GM12878 (cell line): ENCODE results near the gene DDX10. TPM values are rescaled to one million over a fixed set of nuclear protein-coding genes. Genes with fewer than 3 reads are reported as not detected.

Source experiments
- ATAC-seq: fragments of 200-7000 bp; cut with Tn5 transposase; 3 replicates; pipeline ENCODE4 v1.9.1; 2020; ENCODE audit warnings: mild to moderate bottlenecking, moderate library complexity
- BruUV-seq: library from RNA; stranded (reverse); fragments of 400-500 nt; replicated peaks from 2 replicates; lab custom pipeline; 2021; lab: Mats Ljungman, UMichigan
- CTCF ChIA-PET: fragments of 300-600 bp; sonication (Branson Sonifier 250); formaldehyde crosslinking; extraction: SDS; loops from one replicate; lab custom pipeline; 2021; ENCODE audit warnings: inconsistent platforms; lab: Yijun Ruan, JAX
- POLR2A ChIA-PET: fragments of 350-600 bp; formaldehyde crosslinking; extraction: SDS; loops from one replicate; lab custom pipeline; 2021; ENCODE audit warnings: inconsistent platforms; lab: Charles Lee
- RAD21 ChIA-PET: fragments of 300-600 bp; sonication (Branson Sonifier 250); formaldehyde crosslinking; loops from one replicate; lab custom pipeline; 2023; ENCODE audit warnings: antibody characterized with exemption; ENCODE audit not compliant: unreplicated experiment; lab: Charles Lee
- SMC1A ChIA-PET: fragments of 300-600 bp; sonication (Branson Sonifier 250); formaldehyde crosslinking; loops from one replicate; lab custom pipeline; 2023; ENCODE audit not compliant: unreplicated experiment, uncharacterized antibody; lab: Charles Lee
- DNase-seq: peaks from one replicate; pipeline ENCODE4 v3.0.0-alpha.2; 2011; ENCODE audit warnings: low read depth, low spot score
- FAIRE-seq: peaks from 3 replicates; lab custom pipeline; 2011; peaks lifted over from hg19 to GRCh38; lab: Jason Lieb, UNC
- H2AFZ ChIP-seq: 2 replicates; pipeline ENCODE4 v1.6.0; 2011; ENCODE audit warnings: low read depth, low read length, control low read depth; ENCODE audit not compliant: control insufficient read depth
- H3K27ac ChIP-seq: 2 replicates; pipeline ENCODE4 v1.5.1; 2011; ENCODE audit warnings: control low read depth; ENCODE audit not compliant: control insufficient read depth, insufficient read depth
- H3K27me3 ChIP-seq, 2 experiments: replicated peaks in 1 of 2; 2 replicates each; pipeline versions ENCODE4 v1.6.0 to v1.6.1; 2011; ENCODE audit warnings: low read length in 1 of 2; ENCODE audit not compliant: control insufficient read depth in 2 of 2, insufficient read depth in 2 of 2
- H3K36me3 ChIP-seq, 2 experiments: 2 replicates each; pipeline ENCODE4 v1.5.1; 2011; ENCODE audit warnings: low read length in 1 of 2; ENCODE audit not compliant: control insufficient read depth in 2 of 2, insufficient read depth in 2 of 2
- H3K4me1 ChIP-seq: 2 replicates; pipeline ENCODE4 v1.6.1; 2011; ENCODE audit warnings: mild to moderate bottlenecking, low read length, moderate library complexity, mixed read lengths; ENCODE audit not compliant: control insufficient read depth, insufficient read depth
- H3K4me2 ChIP-seq: 2 replicates; pipeline ENCODE4 v1.6.0; 2011; ENCODE audit warnings: control low read depth; ENCODE audit not compliant: control insufficient read depth, insufficient read depth
- H3K4me3 ChIP-seq: fragments of 200-600 bp; sonication (generic); 2 replicates; pipeline ENCODE4 v1.5.1; 2016
- H3K79me2 ChIP-seq: 2 replicates; pipeline ENCODE4 v1.6.0; 2011; ENCODE audit warnings: low read length; ENCODE audit not compliant: control insufficient read depth, insufficient read depth
- H3K9ac ChIP-seq: 2 replicates; pipeline ENCODE4 v1.8.0; 2011; ENCODE audit warnings: low read length, control low read depth, mixed read lengths; ENCODE audit not compliant: control insufficient read depth, insufficient read depth
- H3K9me3 ChIP-seq: replicated peaks from 3 replicates; pipeline ENCODE4 v1.5.1; 2011; ENCODE audit warnings: mild to moderate bottlenecking, low read length; ENCODE audit not compliant: control insufficient read depth, insufficient read depth
- H4K20me1 ChIP-seq: 2 replicates; pipeline ENCODE4 v1.6.0; 2011; ENCODE audit not compliant: control insufficient read depth, insufficient read depth
- BHLHE40 ChIP-seq, 2 experiments: fragments of 450-650 bp in 1 of 2; IDR thresholded peaks; 2 replicates each; pipeline ENCODE4 v1.6.1; 2011 to 2017; ENCODE audit warnings: low read depth in 2 of 2, borderline replicate concordance in 1 of 2, improper control_type of control experiment in 1 of 2, low read length in 1 of 2, mild to moderate bottlenecking in 1 of 2
- BRCA1 ChIP-seq: IDR thresholded peaks from 2 replicates; pipeline ENCODE4 v1.6.1; 2011; ENCODE audit warnings: low read depth, low read length, improper control_type of control experiment
- CBFB ChIP-seq: IDR thresholded peaks from 2 replicates; pipeline ENCODE4 v1.6.1; 2016; ENCODE audit warnings: antibody characterized with exemption, low read depth
- DPF2 ChIP-seq: fragments of 450-650 bp; IDR thresholded peaks from 2 replicates; pipeline ENCODE4 v1.6.1; 2017; ENCODE audit warnings: mild to moderate bottlenecking
- EP300 ChIP-seq, 2 experiments: fragments of 150-350 bp in 1 of 2; IDR thresholded peaks; 2 replicates each; pipeline ENCODE4 v1.6.1; 2011 to 2012; ENCODE audit warnings: low read depth in 2 of 2, low read length in 2 of 2, borderline replicate concordance in 1 of 2, improper control_type of control experiment in 1 of 2, inconsistent platforms in 1 of 2; ENCODE audit not compliant: control insufficient read depth in 1 of 2
- HCFC1 ChIP-seq: fragments of 150-350 bp; IDR thresholded peaks from 2 replicates; pipeline ENCODE4 v1.6.1; 2014; ENCODE audit warnings: low read length
- IKZF2 ChIP-seq, 2 experiments: fragments of 450-650 bp; IDR thresholded peaks; 2 replicates each; pipeline ENCODE4 v1.6.1; 2017; ENCODE audit warnings: mild to moderate bottlenecking in 2 of 2, moderate library complexity in 2 of 2
- KDM1A ChIP-seq: fragments of 200-600 bp; sonication (generic); IDR thresholded peaks from 2 replicates; pipeline ENCODE4 v1.6.1; 2016; ENCODE audit warnings: borderline replicate concordance
- SIX5 ChIP-seq: IDR thresholded peaks from 2 replicates; pipeline ENCODE4 v1.6.1; 2011; ENCODE audit warnings: mild to moderate bottlenecking, low read depth, low read length, moderate library complexity; ENCODE audit not compliant: severe bottlenecking
- STAT3 ChIP-seq: IDR thresholded peaks from 2 replicates; pipeline ENCODE4 v1.6.1; 2011; ENCODE audit warnings: low read depth, low read length, improper control_type of control experiment
- SUPT20H ChIP-seq: IDR thresholded peaks from 2 replicates; pipeline ENCODE4 v1.6.1; 2011; ENCODE audit warnings: low read depth, mild to moderate bottlenecking, low read length, moderate library complexity, borderline replicate concordance; ENCODE audit not compliant: control insufficient read depth
- TCF3 ChIP-seq: IDR thresholded peaks from 2 replicates; pipeline ENCODE4 v1.6.1; 2012; ENCODE audit warnings: low read depth, mild to moderate bottlenecking, low read length, borderline replicate concordance; ENCODE audit not compliant: insufficient read depth
- TCF7 ChIP-seq: IDR thresholded peaks from 2 replicates; pipeline ENCODE4 v1.6.1; 2014; ENCODE audit warnings: antibody characterized with exemption, borderline replicate concordance
- ZNF622 ChIP-seq: fragments of 450-650 bp; IDR thresholded peaks from 2 replicates; pipeline ENCODE4 v1.6.1; 2017; ENCODE audit warnings: mild to moderate bottlenecking, inconsistent platforms
- WGBS: methylation state at CpG from one replicate; pipeline ENCODE4 v1.1.6; 2016; ENCODE audit warnings: low lambda C conversion rate; ENCODE audit not compliant: insufficient replicate concordance, insufficient coverage; ENCODE audit errors: missing lambda C conversion rate; 5-methylcytosine and 5-hydroxymethylcytosine counted together
- in situ Hi-C: fragments of 300-500 bp; cut with MboI; formaldehyde crosslinking; loops from 9 replicates; pipeline ENCODE4 v1.14.3; 2018; ENCODE audit warnings: mixed read lengths
- intact Hi-C: fragments of 100-400 bp; cut with micrococcal nuclease; formaldehyde crosslinking; loops from one replicate; pipeline ENCODE4 v1.14.2; 2022; ENCODE audit not compliant: unreplicated experiment
- polyA plus RNA-seq, 11 experiments: library from polyadenylated mRNA; depleted of rRNA in 4 of 11; unstranded in 6 of 11; stranded (reverse) in 5 of 11; fragments of >200 nt; fragmentation: Nextera tagmentation in 4 of 11; fragmentation: Illumina TruSeq in 1 of 11; extraction: Ambion mirVana in 4 of 11; extraction: Trizol in 1 of 11; gene quantifications; 1 replicate in 1 of 11; 2 replicates in 10 of 11; pipeline versions ENCODE4 v1.2.1 to v1.2.3, GENCODE V29; 2011 to 2016; ENCODE audit warnings: inconsistent platforms in 2 of 11, missing spikeins in 2 of 11, low read depth in 1 of 11
- total RNA-seq, 4 experiments: library from RNA; depleted of rRNA in 3 of 4; stranded (reverse); fragments of >200 nt in 3 of 4; fragmentation: Illumina TruSeq in 1 of 4; extraction: Trizol in 1 of 4; gene quantifications; 2 replicates each; pipeline versions ENCODE4 v1.2.1 to v1.2.3, GENCODE V29; 2013 to 2021
- TF ChIP-seq, protein P1 (sequence below): IDR thresholded peaks from 2 replicates; pipeline ENCODE4 v1.6.1; 2012; ENCODE audit warnings: low read depth, low read length, improper control_type of control experiment
- TF ChIP-seq, protein P2 (sequence below): fragments of 450-650 bp; formaldehyde crosslinking; IDR thresholded peaks from 2 replicates; pipeline ENCODE4 v1.4.0; 2020; ENCODE audit warnings: mild to moderate bottlenecking, moderate library complexity

Gene DDX10
- total and polyA plus RNA-seq, 10 of the 15 experiments (the other 5 are each of a cell fraction or from before 2014, with no cell fraction given), result 20.9 to 51.5 (median 31.9) TPM

DNA sequence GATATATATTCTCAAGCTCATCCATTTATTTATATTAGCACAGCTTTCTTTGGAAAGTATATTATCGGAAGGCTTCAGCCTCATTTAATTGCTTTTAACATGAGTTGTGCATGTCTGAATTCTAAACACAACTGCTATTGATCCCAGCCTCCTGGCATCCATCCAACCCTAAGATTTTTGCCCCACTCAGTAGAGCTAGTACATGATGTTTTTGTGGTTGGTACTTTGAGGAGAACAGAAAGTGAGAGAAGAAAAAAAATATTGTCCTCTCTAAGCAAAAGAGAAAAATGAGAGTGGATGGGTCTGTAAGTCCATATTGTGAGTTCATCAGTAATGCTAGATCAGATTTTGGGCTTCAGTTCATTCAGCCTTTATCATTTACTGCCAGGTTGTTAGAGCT is 198.7 kb downstream of the DDX10 start (continued):
- TF ChIP-seq, protein P1, sequence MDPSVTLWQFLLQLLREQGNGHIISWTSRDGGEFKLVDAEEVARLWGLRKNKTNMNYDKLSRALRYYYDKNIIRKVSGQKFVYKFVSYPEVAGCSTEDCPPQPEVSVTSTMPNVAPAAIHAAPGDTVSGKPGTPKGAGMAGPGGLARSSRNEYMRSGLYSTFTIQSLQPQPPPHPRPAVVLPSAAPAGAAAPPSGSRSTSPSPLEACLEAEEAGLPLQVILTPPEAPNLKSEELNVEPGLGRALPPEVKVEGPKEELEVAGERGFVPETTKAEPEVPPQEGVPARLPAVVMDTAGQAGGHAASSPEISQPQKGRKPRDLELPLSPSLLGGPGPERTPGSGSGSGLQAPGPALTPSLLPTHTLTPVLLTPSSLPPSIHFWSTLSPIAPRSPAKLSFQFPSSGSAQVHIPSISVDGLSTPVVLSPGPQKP, result no peak
- TF ChIP-seq IKZF2 (IDR thresholded peaks at IDR 0.05) (no peak), ZNF622 (no peak), BRCA1 (no peak), SIX5 (no peak)

DNA sequence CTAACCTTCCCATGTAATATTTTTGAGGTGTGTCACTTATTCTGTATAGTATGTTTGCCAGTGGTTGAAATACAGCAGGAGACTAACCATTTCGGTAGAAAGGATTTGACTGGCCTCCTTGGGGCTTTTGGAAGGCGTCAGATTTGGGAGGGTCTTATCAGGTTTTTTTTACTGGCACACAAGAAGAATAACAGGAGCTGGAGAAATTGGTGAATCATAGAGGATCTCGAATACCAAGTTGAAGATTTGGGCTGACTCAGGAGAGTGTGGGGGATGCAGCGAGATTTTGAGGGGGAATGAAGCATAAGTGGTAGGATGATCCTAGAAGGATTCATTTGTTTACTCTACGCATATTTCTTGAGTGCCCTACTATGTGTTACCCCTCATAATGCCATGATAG is 200.5 kb downstream of the DDX10 start:
- no peaks in the 10 kb centered on the region for H3K9me3 ChIP-seq
- no peak overlapping the region for H3K4me2 ChIP-seq
- H3K27ac ChIP-seq, result no peak overlapping the region
- no peak for DNase-seq
- H2AFZ ChIP-seq, result no peak overlapping the region
- ChIA-PET RAD21 (interaction anchor here (1.3 kb wide), 1 partner anchor 11 kb away, joined by 4 read pairs; no protein-coding TSS in a partner anchor), POLR2A (no interaction called here), CTCF (interaction anchor here (1.1 to 1.5 kb wide), 2 partner anchors 10 to 78 kb away, joined by 3 to 5 read pairs; no protein-coding TSS in a partner anchor), SMC1A (interaction anchor here (0.9 to 3.0 kb wide), 3 partner anchors 10 to 167 kb away, joined by 3 to 9 read pairs (median 4); no protein-coding TSS in a partner anchor)
- TF ChIP-seq TCF7 (no peak), TCF3 (no peak), DPF2 (no peak), BHLHE40 (IDR thresholded peaks at IDR 0.05; ENCODE audit: borderline replicate concordance in 1 of 2, low read depth in 2 of 2, low read length in 1 of 2) (no peak), EP300 (IDR thresholded peaks at IDR 0.05; ENCODE audit: borderline replicate concordance in 1 of 2, control insufficient read depth in 1 of 2, low read depth in 2 of 2, low read length in 2 of 2) (no peak), HCFC1 (no peak), KDM1A (no peak), STAT3 (no peak), SUPT20H (no peak), CBFB (no peak)
- TF ChIP-seq, protein P2, sequence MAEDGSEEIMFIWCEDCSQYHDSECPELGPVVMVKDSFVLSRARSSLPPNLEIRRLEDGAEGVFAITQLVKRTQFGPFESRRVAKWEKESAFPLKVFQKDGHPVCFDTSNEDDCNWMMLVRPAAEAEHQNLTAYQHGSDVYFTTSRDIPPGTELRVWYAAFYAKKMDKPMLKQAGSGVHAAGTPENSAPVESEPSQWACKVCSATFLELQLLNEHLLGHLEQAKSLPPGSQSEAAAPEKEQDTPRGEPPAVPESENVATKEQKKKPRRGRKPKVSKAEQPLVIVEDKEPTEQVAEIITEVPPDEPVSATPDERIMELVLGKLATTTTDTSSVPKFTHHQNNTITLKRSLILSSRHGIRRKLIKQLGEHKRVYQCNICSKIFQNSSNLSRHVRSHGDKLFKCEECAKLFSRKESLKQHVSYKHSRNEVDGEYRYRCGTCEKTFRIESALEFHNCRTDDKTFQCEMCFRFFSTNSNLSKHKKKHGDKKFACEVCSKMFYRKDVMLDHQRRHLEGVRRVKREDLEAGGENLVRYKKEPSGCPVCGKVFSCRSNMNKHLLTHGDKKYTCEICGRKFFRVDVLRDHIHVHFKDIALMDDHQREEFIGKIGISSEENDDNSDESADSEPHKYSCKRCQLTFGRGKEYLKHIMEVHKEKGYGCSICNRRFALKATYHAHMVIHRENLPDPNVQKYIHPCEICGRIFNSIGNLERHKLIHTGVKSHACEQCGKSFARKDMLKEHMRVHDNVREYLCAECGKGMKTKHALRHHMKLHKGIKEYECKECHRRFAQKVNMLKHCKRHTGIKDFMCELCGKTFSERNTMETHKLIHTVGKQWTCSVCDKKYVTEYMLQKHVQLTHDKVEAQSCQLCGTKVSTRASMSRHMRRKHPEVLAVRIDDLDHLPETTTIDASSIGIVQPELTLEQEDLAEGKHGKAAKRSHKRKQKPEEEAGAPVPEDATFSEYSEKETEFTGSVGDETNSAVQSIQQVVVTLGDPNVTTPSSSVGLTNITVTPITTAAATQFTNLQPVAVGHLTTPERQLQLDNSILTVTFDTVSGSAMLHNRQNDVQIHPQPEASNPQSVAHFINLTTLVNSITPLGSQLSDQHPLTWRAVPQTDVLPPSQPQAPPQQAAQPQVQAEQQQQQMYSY (CRISPR knock-in tag), result no peak
- intact Hi-C loops, result no loop called here
- H3K9ac ChIP-seq, result no peak overlapping the region
- in situ Hi-C loops, result no loop called here
- H3K79me2 ChIP-seq, result no peaks in the 10 kb centered on the region
- no peaks in the 10 kb centered on the region for H3K27me3 ChIP-seq
- no peaks in the 10 kb centered on the region; a peak in 1 of 4 replicates for H3K36me3 ChIP-seq
- no peaks in the 10 kb centered on the region for H3K4me1 ChIP-seq
- no peak overlapping the region for H3K4me3 ChIP-seq
- over 99% methylated on average over 5 of the region's 5 CpGs for WGBS
- FAIRE-seq, result no peak
- no peaks in the 10 kb centered on the region for H4K20me1 ChIP-seq
- ATAC-seq, result no peak
- no TSS peak for BruUV-seq
